ENCODE results near the gene INAFM2. TPM values are rescaled to one million over a fixed set of nuclear protein-coding genes. Genes with fewer than 3 reads are reported as not detected.
A peak's percentile ranks its signal among the peaks of the same experiment; 100 is the strongest.

INAFM2 gene
- polyA plus RNA-seq, 1 donor = 15.6 TPM

GRCh38 chr15:40327457-40327856 is 4.0 kb downstream of the INAFM2 start:
- no peak for DNase-seq

- DNase-seq = no peak
These were observed 4.7 kb downstream of the INAFM2 start for GRCh38 chr15:40328176-40328575.

DNA sequence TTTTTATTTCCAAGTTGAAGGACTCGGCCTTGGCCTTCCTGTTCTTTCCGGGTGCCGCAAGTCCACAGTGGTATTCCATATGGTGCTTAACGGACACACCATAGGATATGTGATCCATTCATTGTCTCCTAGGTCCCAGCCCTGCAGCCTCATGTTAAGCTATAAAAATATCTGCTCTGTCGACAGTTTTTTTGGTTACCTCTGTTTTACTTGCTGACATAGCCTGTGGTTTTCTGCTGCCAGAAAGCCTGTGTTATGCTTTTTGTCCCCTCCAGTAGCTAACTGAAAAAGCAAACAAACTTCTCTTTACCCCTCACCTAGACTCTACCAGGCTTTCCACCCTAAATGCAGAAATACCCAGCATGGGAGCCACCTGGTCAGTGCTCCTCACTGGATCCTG is 5.3 kb downstream of the INAFM2 start:
- no peak for DNase-seq

GRCh38 chr15:40329804-40330203 is 6.3 kb downstream of the INAFM2 start:
- DNase-seq = no peak

DNA sequence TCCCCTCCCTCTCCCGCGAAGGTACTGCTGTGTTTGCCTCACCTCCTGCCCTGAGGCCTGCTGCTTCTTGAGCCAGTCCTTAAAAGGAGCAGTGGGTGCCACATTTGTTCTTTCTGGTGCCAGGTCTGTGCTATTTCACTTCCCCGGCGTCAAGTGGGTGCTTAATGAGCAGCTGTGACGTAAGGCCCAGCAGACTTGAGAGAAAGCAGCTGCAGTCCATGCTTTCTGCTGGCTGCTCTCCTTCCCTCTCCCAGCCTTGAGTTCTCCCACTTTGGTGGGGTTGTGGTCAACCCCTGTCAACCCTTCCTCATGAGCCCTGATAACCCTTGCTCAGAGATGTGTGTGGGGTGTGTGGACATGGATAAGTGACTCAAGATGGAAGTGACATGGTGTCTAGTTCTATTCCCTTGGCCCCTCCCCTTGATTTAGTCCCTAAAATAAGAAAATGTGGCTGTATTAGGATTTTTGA is 6.9 kb downstream of the INAFM2 start:
- no peak for DNase-seq

GRCh38 chr15:40331026-40331425 is 7.5 kb downstream of the INAFM2 start:
- no peak for DNase-seq

- no peak for DNase-seq
These were observed 8.1 kb downstream of the INAFM2 start for GRCh38 chr15:40331637-40332036.

DNA sequence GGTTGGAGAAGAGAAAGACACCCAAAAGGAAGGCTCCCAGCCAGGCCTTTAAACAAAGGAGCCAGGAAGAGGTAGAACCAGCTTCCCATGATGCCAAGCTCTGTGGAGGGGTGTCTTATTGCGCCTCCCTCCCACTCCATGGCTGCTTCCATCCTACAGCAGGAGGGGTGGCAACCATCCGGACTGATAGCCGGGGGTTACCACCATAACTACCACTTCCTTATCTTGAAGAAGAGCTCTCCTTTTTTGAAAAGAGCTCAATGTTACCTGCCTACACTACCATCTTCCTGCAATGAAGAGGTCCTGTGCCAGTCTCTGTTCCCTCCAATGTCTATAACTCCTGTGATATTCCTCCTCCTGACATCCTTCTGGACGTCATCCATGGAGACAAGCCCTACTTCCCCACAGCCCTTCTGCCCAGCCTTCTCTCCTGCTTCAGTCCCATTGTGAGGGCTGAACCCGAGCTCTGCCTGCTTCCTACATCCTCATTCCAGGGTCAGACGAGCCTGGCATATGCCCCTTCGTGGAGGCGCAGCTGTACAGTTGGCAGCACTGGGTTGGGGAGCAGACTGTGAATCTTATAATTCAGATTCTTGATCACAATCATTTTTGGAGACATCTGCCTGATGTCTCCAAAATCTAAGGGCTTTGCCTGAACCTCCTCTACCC is 8.8 kb downstream of the INAFM2 start:
- no peak for DNase-seq

- no peak for DNase-seq
These were observed 10.5 kb downstream of the INAFM2 start for GRCh38 chr15:40333922-40334492.

DNA sequence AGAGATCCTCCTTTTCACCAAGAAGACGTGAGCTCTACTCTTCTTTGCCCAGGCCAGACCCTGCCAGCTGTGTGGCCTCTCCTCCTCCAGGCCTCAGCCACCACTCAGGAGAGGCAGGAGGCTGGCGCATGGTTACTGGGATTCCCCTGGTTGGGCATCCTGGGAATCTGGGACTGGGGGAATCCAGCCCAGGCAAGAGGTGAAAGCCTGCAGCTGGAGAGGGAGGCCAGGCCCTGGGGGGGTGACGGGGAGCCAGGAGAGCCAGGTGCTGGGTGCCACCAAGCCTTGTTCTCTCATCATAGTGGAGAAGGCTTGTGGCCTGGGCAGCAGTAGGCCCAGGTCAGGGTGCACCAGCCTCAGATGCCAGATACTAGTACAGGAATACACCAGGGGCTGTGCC is 11.0 kb downstream of the INAFM2 start:
- no peak for DNase-seq

GRCh38 chr15:40334941-40335795 is 11.7 kb downstream of the INAFM2 start:
- no peak for DNase-seq

GRCh38 chr15:40335938-40336743 is 12.6 kb downstream of the INAFM2 start:
- DNase-seq = no peak

DNA sequence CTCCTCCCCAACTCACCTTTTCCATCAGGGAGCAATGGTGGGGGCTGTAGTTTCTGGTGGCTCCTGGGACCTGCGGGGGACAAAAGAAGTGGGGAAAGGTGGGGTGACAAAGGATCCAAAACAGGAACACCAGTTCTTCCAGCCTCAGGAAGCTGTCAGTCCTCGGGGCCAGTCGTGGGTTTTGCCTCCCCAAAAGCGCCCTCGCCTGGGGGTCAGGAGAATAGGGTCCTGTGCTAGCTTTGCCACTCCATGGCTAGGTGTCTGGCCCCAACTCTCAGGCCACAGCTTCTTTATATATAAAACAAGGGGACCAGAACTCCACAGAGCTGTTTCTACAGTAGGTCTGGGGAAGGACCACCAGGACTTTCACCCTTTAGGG is 13.2 kb downstream of the INAFM2 start:
- no peak for DNase-seq

GRCh38 chr15:40337597-40337996 is 14.1 kb downstream of the INAFM2 start:
- DNase-seq = no peak

- no peak for DNase-seq
These were observed 14.7 kb downstream of the INAFM2 start for GRCh38 chr15:40338041-40338657.

GRCh38 chr15:40338921-40339620 is 15.6 kb downstream of the INAFM2 start:
- DNase-seq = no peak

- DNase-seq = no peak
These were observed 16.1 kb downstream of the INAFM2 start for GRCh38 chr15:40339621-40339945.

GRCh38 chr15:40340038-40340739 is 16.7 kb downstream of the INAFM2 start:
- DNase-seq = no peak

DNA sequence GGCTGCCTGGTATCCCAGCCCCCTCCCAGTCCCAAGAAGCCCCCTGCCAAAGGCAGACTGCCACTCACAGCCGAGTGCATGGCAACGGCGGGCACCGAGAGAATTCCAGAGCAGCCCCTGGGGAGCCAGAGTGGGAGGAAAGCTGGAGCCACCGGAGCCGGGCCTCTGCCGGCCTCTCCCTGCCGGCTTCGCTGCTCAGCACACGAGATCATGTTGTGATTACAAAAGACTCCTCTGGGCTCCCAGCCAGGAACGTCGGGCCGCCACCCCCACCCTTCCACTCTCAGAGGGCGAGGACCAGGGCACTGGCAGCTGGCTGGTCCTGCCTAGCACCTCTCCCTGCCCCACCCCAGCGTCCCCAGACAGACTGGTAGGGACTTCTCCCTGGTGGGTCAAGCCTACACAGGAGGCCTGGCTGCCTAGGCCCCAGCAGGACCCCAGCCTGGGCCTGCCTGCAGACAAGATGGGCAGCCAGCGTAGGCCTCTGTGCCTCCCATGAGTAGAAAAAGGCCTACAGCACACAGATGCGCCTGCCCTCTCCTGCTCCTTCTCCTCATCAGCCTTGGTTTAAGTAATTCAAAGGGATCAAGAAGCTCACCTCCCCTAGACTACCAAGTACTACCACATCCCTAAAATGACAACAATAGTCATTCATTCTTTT is 17.4 kb downstream of the INAFM2 start, which contains the start of gene CCDC9B:
Gene CCDC9B, minus strand, starts transcription at position 200 of the 661 bp plus-strand sequence. Its CDS starts 120 bp downstream, at position 80.
- DNase-seq = peak; percentile 77
